T-helper 22 cell (primary cell): ENCODE measurements around the gene SCO1.
"Not testable (repeated sequence)": the region's sequence is repeated elsewhere in the genome, so short reads cannot be mapped to it uniquely, and the experiment has no call there.

Experiments
- DNase-seq: peaks from one replicate; pipeline ENCODE4 v3.0.0-alpha.2; 2020; ENCODE audit warnings: low read depth

SCO1 gene

GRCh38 chr17:10725262-10725661 is 27.9 kb upstream of the SCO1 start:
- DNase-seq = no peak

- no peak for DNase-seq
Measured at GRCh38 chr17:10724546-10725195, 27.3 kb upstream of the SCO1 start.

- DNase-seq = no peak
Measured at GRCh38 chr17:10718547-10718946, 21.2 kb upstream of the SCO1 start.

- no peak for DNase-seq
Measured at GRCh38 chr17:10716218-10716617, 18.9 kb upstream of the SCO1 start.

GRCh38 chr17:10713318-10713717 is 16.0 kb upstream of the SCO1 start:
- DNase-seq = no peak

- no peak for DNase-seq
Measured at GRCh38 chr17:10705727-10706126, 8.4 kb upstream of the SCO1 start.

- DNase-seq = no peak
Measured at GRCh38 chr17:10702574-10702973, 5.2 kb upstream of the SCO1 start.

- no peak for DNase-seq
Measured at GRCh38 chr17:10699856-10700255, 2.5 kb upstream of the SCO1 start.

- DNase-seq = no peak
Measured at GRCh38 chr17:10698096-10698818, 924 bp upstream of the SCO1 start.

GRCh38 chr17:10695875-10696407 is 1.4 kb downstream of the SCO1 start:
- DNase-seq = not testable (repeated sequence)

- no peak for DNase-seq
Measured at GRCh38 chr17:10687499-10687898, 9.8 kb downstream of the SCO1 start.

- DNase-seq = no peak
Measured at GRCh38 chr17:10683853-10684252, 13.5 kb downstream of the SCO1 start.

GRCh38 chr17:10681866-10682446 is 15.4 kb downstream of the SCO1 start:
- DNase-seq = no peak

- DNase-seq = no peak
Measured at GRCh38 chr17:10674704-10675103, 22.6 kb downstream of the SCO1 start.

- no peak for DNase-seq
Measured at GRCh38 chr17:10673312-10673711, 24.0 kb downstream of the SCO1 start.

GRCh38 chr17:10668775-10669174 is 28.6 kb downstream of the SCO1 start:
- DNase-seq = no peak

- DNase-seq = no peak
Measured at GRCh38 chr17:10666906-10667305, 30.4 kb downstream of the SCO1 start.

GRCh38 chr17:10664571-10664970 is 32.8 kb downstream of the SCO1 start:
- DNase-seq = no peak

- DNase-seq = no peak
Measured at GRCh38 chr17:10663231-10663630, 34.1 kb downstream of the SCO1 start.

- DNase-seq = no peak
Measured at GRCh38 chr17:10661437-10661836, 35.9 kb downstream of the SCO1 start.

- no peak for DNase-seq
Measured at GRCh38 chr17:10657879-10658278, 39.5 kb downstream of the SCO1 start.

GRCh38 chr17:10657148-10657547 is 40.2 kb downstream of the SCO1 start, which contains the start of gene MYH3:
TSS of gene MYH3 (minus strand) at chr17:10657309. CDS start at chr17:10655064, 2,245 bp downstream.
- no peak for DNase-seq

GRCh38 chr17:10653987-10654386 is 43.3 kb downstream of the SCO1 start:
- no peak for DNase-seq
